Vagina (tissue), 2 donors: ENCODE data around the gene AMPD1.

ENCODE experiments used
- CTCF ChIP-seq, 3 experiments: fragments of 450-650 bp in 2 of 3; fragments of 200-600 bp in 1 of 3; sonication (generic) in 1 of 3; IDR thresholded peaks; one replicate each; pipeline ENCODE4 v1.5.1; 2017 to 2019; ENCODE audit warnings: antibody characterized with exemption in 3 of 3, mild to moderate bottlenecking in 2 of 3, moderate library complexity in 2 of 3
- POLR2A ChIP-seq, 2 donors: fragments of 450-650 bp; IDR thresholded peaks; one replicate each; pipeline ENCODE4 v1.6.1; 2017; ENCODE audit warnings: antibody characterized with exemption in 2 of 2, mild to moderate bottlenecking in 2 of 2, moderate library complexity in 2 of 2

- no peak for TF ChIP-seq CTCF (IDR thresholded peaks at IDR 0.05)
- TF ChIP-seq POLR2A (IDR thresholded peaks at IDR 0.05): no peak
Observed at GRCh38 chr1:114670083-114671010, 25.0 kb downstream of the AMPD1 start.
